Calu3 (cell line): ENCODE measurements around the gene TDRD12. TPM values are rescaled to one million over a fixed set of nuclear protein-coding genes. Genes with fewer than 3 reads are reported as not detected.

Experiments used
- BruUV-seq: library from RNA; stranded (reverse); fragments of 400-500 nt; replicated peaks from 2 replicates; lab custom pipeline; 2021; lab: Mats Ljungman, UMichigan
- CTCF ChIA-PET: fragments of 300-600 bp; sonication (Branson Sonifier 250); formaldehyde crosslinking; loops from one replicate; lab custom pipeline; 2022; ENCODE audit warnings: antibody characterized with exemption; lab: Charles Lee
- DNase-seq: peaks from one replicate; pipeline ENCODE4 v3.0.0; 2022
- H3K27ac Mint-ChIP-seq: one replicate; pipeline ENCODE4 v1.8.0; 2022; ENCODE audit warnings: mixed read lengths; ENCODE audit not compliant: unreplicated experiment
- H3K27me3 Mint-ChIP-seq: one replicate; pipeline ENCODE4 v1.8.0; 2022; ENCODE audit warnings: mixed read lengths; ENCODE audit not compliant: unreplicated experiment
- H3K36me3 Mint-ChIP-seq: one replicate; pipeline ENCODE4 v1.8.0; 2022; ENCODE audit warnings: mild to moderate bottlenecking, moderate library complexity, mixed read lengths; ENCODE audit not compliant: insufficient read depth, unreplicated experiment
- H3K4me1 Mint-ChIP-seq: one replicate; pipeline ENCODE4 v1.8.0; 2022; ENCODE audit warnings: mild to moderate bottlenecking, low read depth, mixed read lengths; ENCODE audit not compliant: unreplicated experiment
- H3K4me3 Mint-ChIP-seq: one replicate; pipeline ENCODE4 v1.8.0; 2022; ENCODE audit warnings: mild to moderate bottlenecking, low read depth, moderate library complexity, mixed read lengths; ENCODE audit not compliant: unreplicated experiment
- H3K9me3 Mint-ChIP-seq: one replicate; pipeline ENCODE4 v1.8.0; 2022; ENCODE audit warnings: low read depth, mixed read lengths; ENCODE audit not compliant: unreplicated experiment
- intact Hi-C: fragments of 100-400 bp; cut with micrococcal nuclease; formaldehyde crosslinking; loops from one replicate; pipeline ENCODE4 v1.10.0; 2022; ENCODE audit not compliant: unreplicated experiment
- total RNA-seq: library from RNA; stranded (reverse); gene quantifications from 2 replicates; pipeline ENCODE4 v1.2.3, GENCODE V29; 2022
- TF ChIP-seq, protein P1 (sequence below): fragments of 200-600 bp; IDR thresholded peaks from one replicate; pipeline ENCODE4 v1.8.0; 2022; ENCODE audit warnings: antibody characterized with exemption; ENCODE audit not compliant: unreplicated experiment

TDRD12 gene
- total RNA-seq, 1 experiment from 2014 or later = 0.33 TPM

DNA sequence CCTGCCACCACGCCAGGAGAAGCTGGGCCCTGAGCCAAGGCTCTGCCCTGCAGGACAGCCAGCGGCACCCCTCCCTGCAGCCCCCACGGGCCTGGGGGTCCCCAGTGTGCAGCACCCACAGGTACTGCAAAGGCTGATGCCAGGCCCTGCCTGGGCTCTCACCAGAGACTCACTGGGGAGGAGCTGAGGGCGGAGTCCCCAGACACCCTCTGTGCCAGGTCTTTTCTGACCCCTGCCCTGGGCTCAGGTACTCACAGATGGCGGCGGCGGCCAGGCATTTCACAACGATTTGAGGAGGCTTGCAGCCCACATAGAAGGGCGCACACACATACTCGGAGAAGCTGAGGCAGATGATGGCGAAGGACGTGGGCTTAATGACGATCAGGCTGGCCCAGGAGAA, 144.3 kb downstream of the TDRD12 start:
- no peaks in the 10 kb centered on the region for H3K9me3 Mint-ChIP-seq
- TF ChIP-seq, protein P1, sequence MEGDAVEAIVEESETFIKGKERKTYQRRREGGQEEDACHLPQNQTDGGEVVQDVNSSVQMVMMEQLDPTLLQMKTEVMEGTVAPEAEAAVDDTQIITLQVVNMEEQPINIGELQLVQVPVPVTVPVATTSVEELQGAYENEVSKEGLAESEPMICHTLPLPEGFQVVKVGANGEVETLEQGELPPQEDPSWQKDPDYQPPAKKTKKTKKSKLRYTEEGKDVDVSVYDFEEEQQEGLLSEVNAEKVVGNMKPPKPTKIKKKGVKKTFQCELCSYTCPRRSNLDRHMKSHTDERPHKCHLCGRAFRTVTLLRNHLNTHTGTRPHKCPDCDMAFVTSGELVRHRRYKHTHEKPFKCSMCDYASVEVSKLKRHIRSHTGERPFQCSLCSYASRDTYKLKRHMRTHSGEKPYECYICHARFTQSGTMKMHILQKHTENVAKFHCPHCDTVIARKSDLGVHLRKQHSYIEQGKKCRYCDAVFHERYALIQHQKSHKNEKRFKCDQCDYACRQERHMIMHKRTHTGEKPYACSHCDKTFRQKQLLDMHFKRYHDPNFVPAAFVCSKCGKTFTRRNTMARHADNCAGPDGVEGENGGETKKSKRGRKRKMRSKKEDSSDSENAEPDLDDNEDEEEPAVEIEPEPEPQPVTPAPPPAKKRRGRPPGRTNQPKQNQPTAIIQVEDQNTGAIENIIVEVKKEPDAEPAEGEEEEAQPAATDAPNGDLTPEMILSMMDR = no peak
- CTCF ChIA-PET = no interaction called here
- H3K36me3 Mint-ChIP-seq = no peaks in the 10 kb centered on the region
- H3K4me3 Mint-ChIP-seq = no peak overlapping the region
- intact Hi-C loops = no loop called here
- H3K27me3 Mint-ChIP-seq = no peaks in the 10 kb centered on the region
- H3K4me1 Mint-ChIP-seq = no peaks in the 10 kb centered on the region
- H3K27ac Mint-ChIP-seq = no peak overlapping the region
- no TSS peak for BruUV-seq
- no peak for DNase-seq

DNA sequence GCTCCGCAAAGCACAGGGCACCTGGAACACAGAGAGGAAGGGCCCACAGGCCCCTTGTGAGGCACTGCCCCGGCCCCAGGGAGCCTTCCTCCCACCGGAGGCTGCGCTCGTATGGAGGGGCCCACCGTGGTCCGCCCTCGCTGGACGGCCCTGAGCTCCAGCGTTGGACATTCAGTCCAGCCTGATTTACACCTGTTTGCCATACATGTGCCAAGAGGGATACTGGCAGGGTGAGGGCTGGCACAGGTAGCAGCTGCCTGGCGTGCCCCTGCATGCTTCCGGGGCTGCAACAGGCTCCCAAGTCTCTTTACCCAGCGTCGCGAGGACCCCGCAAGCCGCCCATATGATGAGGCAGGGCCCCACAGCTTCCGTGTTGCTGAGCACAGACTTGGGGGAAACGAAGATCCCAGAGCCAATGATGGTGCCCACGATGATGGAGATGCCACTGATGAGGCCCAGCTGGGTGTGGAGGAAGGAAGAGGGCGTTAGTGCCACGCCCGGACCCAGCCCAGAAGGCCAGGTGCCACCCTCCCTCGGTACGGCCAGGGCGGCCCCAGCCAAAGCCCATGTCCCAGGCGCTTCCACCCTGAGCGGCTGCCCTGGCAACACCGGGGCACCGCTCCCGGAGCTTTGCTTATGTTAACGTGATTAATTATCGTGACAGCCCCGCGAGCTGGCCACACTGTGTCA, 144.9 kb downstream of the TDRD12 start:
- intact Hi-C loops = no loop called here
- Mint-ChIP-seq H3K27me3 (no peaks in the 10 kb centered on the region), H3K4me3 (no peak overlapping the region), H3K36me3 (no peaks in the 10 kb centered on the region), H3K4me1 (peaks cover 4% of the 10 kb centered on the region), H3K27ac (no peak overlapping the region), H3K9me3 (no peaks in the 10 kb centered on the region)
- no TSS peak for BruUV-seq
- no peak for DNase-seq
- TF ChIP-seq, protein P1 = no peak
- CTCF ChIA-PET = no interaction called here

DNA sequence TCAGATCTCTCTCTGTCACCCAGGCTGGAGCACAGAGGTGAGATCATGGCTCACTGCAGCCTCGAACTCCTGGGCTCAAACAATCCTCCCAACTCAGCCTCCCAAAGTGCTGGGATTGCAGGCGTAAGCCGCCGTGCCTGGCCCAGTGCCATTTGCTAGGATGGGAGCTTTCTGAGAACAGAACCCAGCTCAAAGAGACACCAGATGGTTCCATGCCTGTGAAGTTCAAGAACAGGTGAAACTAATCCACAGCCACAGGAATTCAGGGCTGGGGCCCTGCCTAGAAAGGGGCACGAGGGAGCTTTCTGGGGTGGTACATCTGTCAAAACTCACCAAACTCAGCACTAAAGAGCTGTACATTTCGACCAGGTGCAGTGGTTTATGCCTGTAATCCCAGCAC, 145.8 kb downstream of the TDRD12 start:
- TF ChIP-seq, protein P1 = no peak
- BruUV-seq = no TSS peak
- intact Hi-C loops = no loop called here
- no peak for DNase-seq
- no peak overlapping the region for H3K27ac Mint-ChIP-seq
- H3K36me3 Mint-ChIP-seq = no peaks in the 10 kb centered on the region
- H3K27me3 Mint-ChIP-seq = no peaks in the 10 kb centered on the region
- H3K4me3 Mint-ChIP-seq = no peak overlapping the region
- H3K9me3 Mint-ChIP-seq = no peaks in the 10 kb centered on the region
- CTCF ChIA-PET = interaction anchor here (0.7 kb wide), 1 partner anchor 46 kb away, joined by 5 read pairs; no protein-coding TSS in a partner anchor
- peaks cover 9% of the 10 kb centered on the region for H3K4me1 Mint-ChIP-seq

DNA sequence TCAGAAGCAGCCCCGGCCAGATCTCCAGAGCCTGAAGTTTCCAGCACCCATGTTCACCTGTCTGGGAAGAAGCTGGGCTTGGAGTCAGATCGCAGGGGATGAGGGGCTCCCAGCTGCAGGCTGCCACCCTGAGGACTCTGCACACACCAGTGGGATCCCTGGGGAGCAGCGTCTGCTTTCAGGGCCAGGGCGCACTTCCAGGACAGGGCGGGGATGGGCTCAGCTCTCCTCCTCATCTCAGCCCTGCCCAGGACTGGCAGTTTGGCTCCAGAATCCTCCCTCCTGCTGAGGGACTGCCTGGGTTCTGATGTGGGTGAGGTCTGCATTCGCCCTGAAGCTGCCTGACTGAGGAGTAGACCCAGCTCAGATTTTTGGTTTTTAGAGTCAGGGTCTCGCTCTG, 146.5 kb downstream of the TDRD12 start:
- Mint-ChIP-seq H3K9me3 (no peaks in the 10 kb centered on the region), H3K4me1 (peaks cover 9% of the 10 kb centered on the region), H3K4me3 (no peak overlapping the region), H3K27ac (no peak overlapping the region), H3K27me3 (no peaks in the 10 kb centered on the region), H3K36me3 (no peaks in the 10 kb centered on the region)
- TF ChIP-seq, protein P1 = no peak
- no TSS peak for BruUV-seq
- CTCF ChIA-PET = no interaction called here
- intact Hi-C loops = no loop called here
- no peak for DNase-seq
